ENCODE measurements around the gene EP400.

The EP400 gene

DNA sequence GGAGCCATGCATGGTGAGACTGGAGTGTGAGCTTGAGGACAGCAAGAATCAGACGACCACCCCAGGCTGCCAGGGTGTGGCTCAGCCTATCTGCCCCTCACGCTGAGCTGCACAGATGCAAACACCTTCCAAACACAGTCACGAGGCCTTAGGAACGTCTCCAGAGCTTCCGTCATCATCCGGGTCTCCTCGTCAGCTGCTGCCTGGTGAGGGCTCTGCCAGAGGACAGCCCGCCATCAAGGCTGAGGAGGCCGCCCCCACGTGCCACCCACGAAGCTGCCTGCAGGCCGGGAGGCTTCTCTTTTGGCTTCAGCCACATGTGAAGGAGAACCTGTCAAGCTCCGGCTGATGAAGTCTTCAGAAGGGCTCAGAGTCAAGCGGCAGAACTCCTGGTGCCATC is 180.9 kb downstream of the EP400 start:
- DNase-seq, result no peak
